HL-60 (cell line): Measurements from ENCODE around the gene MET.

Source experiments
- CTCF ChIP-seq: IDR thresholded peaks from one replicate; pipeline ENCODE4 v1.5.1; 2011; ENCODE audit warnings: low read length, control low read depth, inconsistent platforms; ENCODE audit not compliant: insufficient read depth
- POLR2AphosphoS5 ChIP-seq: IDR thresholded peaks from 2 replicates; pipeline ENCODE4 v1.6.1; 2012; ENCODE audit warnings: low read depth

DNA sequence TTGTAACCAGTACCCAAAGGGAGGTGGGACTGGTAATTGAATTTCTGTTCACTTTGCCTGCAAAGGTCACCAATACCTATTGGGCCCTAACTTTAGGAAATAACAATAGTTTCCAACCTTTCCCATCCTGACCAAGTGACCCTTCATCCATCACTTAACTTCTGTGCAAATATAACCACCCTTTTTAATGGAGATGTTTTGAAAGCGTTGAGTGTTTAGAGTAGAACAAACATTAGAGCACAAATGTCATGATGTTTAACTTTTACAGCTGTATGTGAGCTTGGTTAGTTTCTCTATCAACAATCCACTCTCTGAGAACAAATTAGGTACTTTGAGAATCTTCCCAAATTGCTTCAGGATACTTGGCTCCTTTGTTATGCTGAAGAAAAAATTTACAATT lies 66.4 kb downstream of the MET start:
- TF ChIP-seq CTCF = no peak
- no peak for TF ChIP-seq POLR2AphosphoS5
